ENCODE results near the gene HJV.

Gene HJV

DNA sequence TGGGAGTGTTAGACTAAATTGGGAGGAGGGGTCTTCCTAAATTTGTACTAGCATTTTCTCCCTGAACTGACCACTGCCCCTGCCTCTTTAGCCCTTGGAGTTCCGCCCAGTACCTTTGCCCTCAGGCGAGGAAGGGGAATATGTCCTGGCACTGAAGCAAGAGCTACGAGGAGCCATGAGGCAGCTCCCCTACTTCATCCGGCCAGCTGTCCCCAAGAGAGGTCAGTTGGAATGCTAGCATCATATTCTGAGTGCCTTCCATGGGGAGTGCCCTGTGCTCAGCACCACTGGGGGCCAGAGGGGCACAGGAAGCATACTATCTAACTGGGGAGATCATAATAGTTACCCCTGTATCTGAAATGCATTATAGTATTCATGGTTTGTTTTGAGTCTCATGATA is 46.3 kb downstream of the HJV start:
- no peak for DNase-seq

DNA sequence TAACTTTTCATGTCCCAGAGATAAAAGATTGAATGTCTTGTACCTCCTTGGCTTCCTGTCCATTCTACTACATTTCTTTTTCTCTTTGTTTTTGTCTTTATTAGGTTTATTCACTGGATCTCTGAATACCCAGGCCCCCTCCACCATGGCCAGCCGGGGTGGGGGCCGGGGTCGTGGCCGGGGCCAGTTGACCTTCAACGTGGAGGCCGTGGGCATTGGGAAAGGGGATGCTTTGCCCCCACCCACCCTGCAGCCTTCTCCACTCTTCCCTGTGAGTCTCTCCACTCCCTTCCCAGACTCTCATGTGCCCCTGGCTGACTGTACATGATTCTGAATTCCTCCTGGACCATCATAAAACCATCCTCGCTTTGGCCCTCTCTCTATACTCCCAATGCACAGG is 46.8 kb downstream of the HJV start:
- DNase-seq, result no peak

DNA sequence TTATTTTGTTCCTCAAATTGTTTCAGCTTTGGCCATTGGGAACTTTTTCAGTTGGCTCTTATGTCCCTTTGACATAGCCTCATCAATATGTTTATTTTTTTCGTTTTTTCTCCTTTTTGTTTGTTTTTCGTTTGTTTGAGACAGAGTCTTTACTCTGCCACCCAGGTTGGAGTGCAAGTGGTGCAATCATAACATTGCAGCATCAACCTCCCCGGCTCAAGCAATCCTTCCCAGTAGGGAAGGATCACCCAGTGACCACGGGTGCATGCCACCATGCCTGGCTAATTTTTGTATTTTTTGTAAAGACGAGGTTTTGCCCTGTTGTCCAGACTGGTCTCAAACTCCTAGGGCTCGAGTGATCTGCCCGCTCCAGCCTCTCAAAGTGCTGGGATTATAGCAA is 49.0 kb downstream of the HJV start:
- DNase-seq, result no peak
